Glomerular visceral epithelial cell (primary cell): ENCODE data around the gene RPS19.

Experiments
- DNase-seq: peaks from one replicate; pipeline ENCODE4 v3.0.0-alpha.2; 2016; ENCODE audit errors: extremely low spot score

Gene RPS19

DNA sequence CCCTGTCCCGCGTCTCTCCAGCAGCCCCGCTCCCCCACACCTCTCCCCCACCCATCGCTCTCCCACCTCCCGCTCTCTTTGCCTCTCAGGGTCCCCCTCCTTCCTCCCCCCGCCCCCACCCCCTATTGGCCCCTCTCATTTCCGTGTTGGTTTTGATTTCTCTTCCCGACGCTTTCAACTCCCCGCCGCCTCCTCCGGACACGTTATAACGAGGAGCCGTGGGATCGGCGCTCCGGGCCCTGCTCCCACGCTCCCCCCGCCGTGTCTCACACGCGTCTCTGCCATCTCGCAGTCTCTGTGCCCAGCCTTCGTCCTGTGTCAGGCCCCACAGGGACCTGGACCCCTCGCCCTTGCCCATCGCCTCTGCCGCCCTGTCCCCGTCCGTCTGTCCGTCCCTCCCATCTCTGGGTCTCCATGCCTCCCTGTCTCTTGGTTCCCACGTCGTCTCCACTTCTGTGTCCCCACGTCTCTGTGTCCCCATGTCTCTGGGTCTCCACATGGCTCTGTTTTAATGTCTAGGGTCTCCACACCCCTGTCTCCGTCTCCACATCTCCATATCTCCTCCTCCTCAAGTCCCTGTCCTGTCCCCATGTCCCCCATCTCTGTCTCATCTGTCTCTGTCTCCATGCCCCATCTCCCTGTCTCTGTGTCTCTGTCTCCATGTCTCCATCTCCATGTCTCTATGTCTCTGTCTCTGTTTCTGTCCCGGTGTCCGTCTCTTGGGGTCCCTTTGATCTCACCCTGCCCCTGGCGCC lies 55.1 kb downstream of the RPS19 start:
- DNase-seq: no peak

DNA sequence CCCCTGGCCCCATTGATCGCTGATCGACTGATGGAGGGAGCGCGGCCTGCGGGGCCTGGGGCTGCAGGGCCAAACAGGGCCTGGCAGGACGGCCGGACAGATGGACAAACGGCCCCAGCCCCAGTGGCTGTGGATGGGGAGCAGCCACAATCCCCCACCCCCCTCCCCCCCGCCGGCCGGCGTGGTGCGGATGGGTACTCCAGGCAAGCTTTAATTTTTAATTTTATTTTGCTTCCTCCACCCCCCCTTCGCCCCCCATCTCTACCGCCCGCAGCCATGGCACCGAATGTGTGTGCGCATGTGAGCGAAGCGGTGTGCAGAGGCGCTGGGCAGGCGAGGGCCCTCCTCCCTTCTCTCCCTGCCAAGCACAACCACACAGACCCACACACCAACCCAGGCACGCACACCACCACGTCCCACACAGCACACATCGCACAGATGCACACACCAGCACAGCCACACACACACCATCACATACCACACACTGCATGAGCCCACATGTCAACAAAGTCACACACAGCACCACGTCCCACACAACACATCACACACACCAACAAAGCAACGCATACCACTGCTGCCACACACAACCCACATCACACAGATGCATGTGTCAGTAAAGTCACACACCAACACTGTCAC lies 55.8 kb downstream of the RPS19 start:
- DNase-seq: no peak

DNA sequence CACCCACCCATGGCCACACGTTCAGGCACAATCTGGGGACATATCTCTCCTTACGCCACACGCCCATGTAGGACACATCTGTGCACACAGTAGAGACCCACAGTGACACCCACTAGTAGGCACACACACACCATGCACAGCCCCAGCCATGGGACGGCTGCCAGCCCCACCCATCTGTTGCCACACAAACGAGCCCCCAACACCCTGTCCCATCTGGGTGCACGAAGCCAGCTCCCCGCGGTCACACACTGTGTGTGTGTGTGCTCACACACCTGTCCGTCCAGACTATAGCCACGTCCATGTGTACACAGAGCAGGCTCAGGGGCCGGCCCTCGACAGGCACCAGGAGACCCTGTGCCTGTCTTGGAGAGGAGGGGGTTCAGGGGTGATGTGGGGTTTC lies 57.6 kb downstream of the RPS19 start:
- DNase-seq: no peak

DNA sequence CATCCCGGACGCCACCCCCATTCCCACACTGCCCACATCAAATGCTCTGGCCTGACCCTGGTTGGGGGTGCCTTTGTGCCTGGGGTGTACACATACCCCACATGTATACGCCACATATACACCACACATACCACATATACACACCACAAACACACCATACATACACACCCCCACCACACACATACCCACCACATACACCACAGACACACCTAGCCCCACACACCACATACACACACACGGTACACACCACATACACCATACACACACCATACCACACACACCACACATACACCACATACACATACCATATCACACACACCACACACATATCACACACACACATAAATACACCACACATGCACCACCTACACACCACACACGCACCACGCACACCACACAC lies 58.0 kb downstream of the RPS19 start:
- no peak for DNase-seq

DNA sequence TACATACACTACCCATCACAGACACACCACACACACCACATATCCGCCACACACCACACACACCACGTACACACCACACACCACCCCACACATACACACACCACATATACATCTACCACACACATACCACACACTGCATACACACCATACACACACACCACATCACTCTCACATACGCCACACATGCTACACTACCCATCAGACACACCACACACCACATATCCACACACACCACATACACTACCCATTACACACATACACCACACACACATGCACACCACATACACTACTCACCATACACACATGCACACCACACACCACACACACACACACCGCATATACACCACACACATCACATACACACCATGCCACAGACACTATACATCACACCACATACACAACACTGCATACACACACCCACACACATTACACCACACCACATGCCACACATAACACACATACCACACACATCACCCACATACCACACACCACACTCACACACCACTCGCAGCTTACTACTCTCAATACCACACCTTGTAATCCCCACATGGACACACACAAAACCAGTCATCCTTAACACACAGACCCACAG lies 58.7 kb downstream of the RPS19 start:
- DNase-seq: no peak

DNA sequence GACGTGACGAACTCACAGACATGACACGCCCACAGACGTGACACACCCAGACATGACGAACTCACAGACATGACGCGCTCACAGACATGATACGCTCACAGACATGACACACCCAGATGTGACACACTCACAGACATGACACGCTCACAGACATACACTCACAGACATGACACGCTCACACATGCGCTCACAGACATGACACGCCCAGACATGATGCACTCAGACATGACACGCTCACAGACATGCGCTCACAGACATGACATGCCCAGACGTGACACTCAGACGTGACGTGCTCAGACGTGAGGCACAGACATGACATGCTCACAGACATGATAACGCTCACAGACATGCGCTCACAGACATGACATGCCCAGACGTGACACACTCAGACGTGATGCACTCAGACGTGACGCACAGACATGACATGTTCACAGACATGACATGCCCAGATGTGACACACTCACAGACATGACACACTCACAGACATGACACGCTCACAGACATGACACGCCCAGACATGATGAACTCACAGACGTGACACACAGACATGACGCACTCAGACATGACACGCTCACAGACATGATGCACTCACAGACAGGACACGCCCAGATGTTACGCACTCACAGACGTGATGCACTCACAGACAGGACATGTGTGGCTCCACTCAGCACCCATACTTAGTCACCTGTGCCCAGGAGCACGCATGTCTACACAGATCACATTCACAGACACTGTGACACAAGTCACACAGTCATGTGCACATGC lies 60.1 kb downstream of the RPS19 start:
- no peak for DNase-seq

DNA sequence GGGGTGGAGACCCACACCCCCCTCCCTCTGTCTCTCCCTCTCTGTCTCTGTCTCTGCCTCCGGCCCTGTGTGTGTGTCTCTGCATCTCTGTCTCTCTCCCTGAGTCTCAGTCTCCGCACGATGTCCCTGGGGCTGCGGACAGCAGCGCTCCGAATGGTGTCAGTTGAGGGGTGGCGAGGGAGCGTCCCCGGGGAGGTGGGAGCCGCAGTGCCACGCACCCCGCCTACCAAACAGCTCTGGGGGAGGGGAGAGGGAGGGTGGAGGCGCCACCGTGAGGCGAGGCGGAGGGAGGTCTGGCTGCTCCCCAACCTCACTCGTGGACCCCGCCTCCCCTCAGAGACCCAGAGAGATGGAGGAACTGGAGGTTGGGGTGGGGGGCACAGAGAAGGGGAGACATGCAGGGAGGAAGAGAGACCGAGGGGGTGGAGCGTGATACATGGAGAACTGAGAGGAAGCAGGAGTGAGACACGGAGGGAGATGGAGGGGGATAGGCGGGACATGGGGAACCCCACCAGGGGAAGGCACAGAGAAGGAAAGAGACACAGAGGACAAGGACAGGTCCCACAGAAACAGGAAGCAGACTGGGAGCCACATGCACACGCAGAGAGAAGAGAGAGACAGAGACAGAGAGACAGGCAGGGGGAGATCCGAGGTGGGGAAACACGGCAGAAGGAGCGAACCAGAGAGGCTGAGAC lies 61.0 kb downstream of the RPS19 start:
- DNase-seq: no peak

DNA sequence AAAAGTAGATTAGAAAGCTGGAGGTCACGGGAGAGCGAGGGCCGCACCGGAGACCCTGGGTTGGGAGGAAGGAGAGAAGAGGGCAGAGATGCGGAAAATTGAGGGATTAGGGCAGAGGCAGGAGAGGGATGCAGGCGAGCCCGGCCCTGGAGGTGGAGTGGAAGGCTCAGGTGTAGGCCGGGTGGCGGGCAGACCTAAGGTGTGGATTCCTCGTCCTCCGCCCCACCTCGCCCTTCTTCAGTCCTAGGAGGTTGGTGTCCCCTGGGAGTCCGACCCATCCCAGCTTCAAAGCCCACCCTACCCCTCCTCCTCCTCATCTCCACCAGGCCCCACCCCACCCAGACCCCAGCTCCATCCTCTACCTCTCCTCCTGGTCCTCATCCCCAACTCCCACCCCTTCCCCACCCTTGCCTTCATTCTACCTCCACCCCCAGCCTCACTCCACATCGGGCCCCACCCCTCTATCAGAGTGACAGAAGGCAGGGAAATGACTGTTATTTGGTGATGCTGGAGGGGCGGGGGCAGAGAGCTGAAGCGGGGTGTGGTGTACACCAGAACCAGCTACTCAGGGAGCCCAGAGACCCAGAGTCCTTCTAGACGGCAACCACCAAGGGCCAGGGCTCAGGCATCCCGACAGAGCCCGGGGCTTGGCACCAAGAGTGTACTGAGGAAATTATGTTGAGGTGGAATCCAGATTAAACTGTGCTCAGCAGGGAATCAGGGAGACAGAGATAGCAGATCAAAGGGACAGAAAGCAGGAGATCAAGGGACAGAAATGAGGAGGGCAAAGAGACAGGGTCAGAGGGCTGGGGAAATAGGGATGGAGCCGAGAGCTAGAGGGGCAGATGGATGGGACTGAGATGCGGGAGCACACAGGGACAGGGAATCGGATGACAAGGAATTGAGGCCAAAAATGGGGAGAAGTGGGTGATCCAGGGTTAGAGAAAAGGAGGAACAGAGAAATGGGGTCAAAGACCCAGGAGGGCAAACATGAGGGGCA lies 61.8 kb downstream of the RPS19 start:
- DNase-seq: no peak
